Breast epithelium (tissue), 4 donors: ENCODE data around the gene UIMC1. TPM values are rescaled to one million over a fixed set of nuclear protein-coding genes. Genes with fewer than 3 reads are reported as not detected.

ENCODE experiments used
- DNase-seq, 2 donors: peaks; one replicate each; pipeline ENCODE4 v3.0.0-alpha.2; 2019; ENCODE audit warnings: low spot score in 2 of 2
- H3K27ac ChIP-seq, 2 donors: fragments of 200-600 bp; sonication (generic) in 1 of 2; one replicate each; pipeline ENCODE4 v1.5.1; 2016 to 2019; ENCODE audit warnings: mild to moderate bottlenecking in 1 of 2
- H3K27me3 ChIP-seq, 2 donors: fragments of 200-600 bp; sonication (generic) in 1 of 2; one replicate each; pipeline versions ENCODE4 v1.5.1 to v1.6.0; 2017 to 2019; ENCODE audit warnings: control low read depth in 1 of 2, mild to moderate bottlenecking in 1 of 2
- H3K36me3 ChIP-seq: fragments of 200-600 bp; one replicate; pipeline ENCODE4 v1.5.1; 2019
- H3K4me1 ChIP-seq, 2 donors: fragments of 200-600 bp; sonication (generic); one replicate each; pipeline ENCODE4 v1.5.1; 2016 to 2019; ENCODE audit warnings: control low read depth in 1 of 2
- H3K4me3 ChIP-seq, 3 donors: fragments of 200-600 bp; sonication (generic); 1 replicate in 2 of 3; 2 replicates in 1 of 3; pipeline ENCODE4 v1.5.1; 2016 to 2019; ENCODE audit warnings: mild to moderate bottlenecking in 3 of 3, moderate library complexity in 2 of 3
- H3K9me3 ChIP-seq, 2 donors: fragments of 200-600 bp; sonication (generic) in 1 of 2; one replicate each; pipeline ENCODE4 v1.5.1; 2016 to 2019; ENCODE audit warnings: control low read depth in 1 of 2
- CTCF ChIP-seq, 3 donors: fragments of 450-650 bp; IDR thresholded peaks; one replicate each; pipeline ENCODE4 v1.5.1; 2016 to 2017; ENCODE audit warnings: antibody characterized with exemption in 3 of 3, mild to moderate bottlenecking in 3 of 3, moderate library complexity in 3 of 3
- POLR2A ChIP-seq: fragments of 450-650 bp; IDR thresholded peaks from one replicate; pipeline ENCODE4 v1.6.1; 2016; ENCODE audit warnings: antibody characterized with exemption, mild to moderate bottlenecking, moderate library complexity
- POLR2AphosphoS5 ChIP-seq, 3 donors: sonication (generic); formaldehyde crosslinking; IDR thresholded peaks; one replicate each; pipeline ENCODE4 v1.6.1; 2017; ENCODE audit warnings: antibody characterized with exemption in 3 of 3
- intact Hi-C: fragments of 100-400 bp; cut with DNase I; formaldehyde crosslinking; loops from one replicate; pipeline ENCODE4 v1.15.1; 2023; ENCODE audit warnings: low total_unique reads
- total RNA-seq, 3 donors: library from RNA; depleted of rRNA; stranded (reverse); fragments of >200 nt; gene quantifications; one replicate each; pipeline ENCODE4 v1.1.0, GENCODE V29; 2016

The UIMC1 gene
- total RNA-seq, 3 donors from 2014 or later = 27.8 to 61.3 (median 53.1) TPM

- no peaks in the 10 kb centered on the region for H3K36me3 ChIP-seq
- intact Hi-C loops = no loop called here
- DNase-seq = peak in 1 of 2 donors; percentile 20
- no peaks in the 10 kb centered on the region for H3K27me3 ChIP-seq
- H3K4me1 ChIP-seq = no peaks in the 10 kb centered on the region
- H3K27ac ChIP-seq = no peak overlapping the region
- no peak for TF ChIP-seq CTCF (IDR thresholded peaks at IDR 0.05)
- TF ChIP-seq POLR2AphosphoS5 (IDR thresholded peaks at IDR 0.05) = no peak
- no peak for TF ChIP-seq POLR2A
- H3K9me3 ChIP-seq = no peaks in the 10 kb centered on the region
- no peak overlapping the region for H3K4me3 ChIP-seq
Observed at GRCh38 chr5:176890455-176891330, 115.9 kb downstream of the UIMC1 start.

GRCh38 chr5:176889321-176890280 is 117.0 kb downstream of the UIMC1 start:
- intact Hi-C loops = no loop called here
- Histone ChIP-seq H3K36me3 (no peaks in the 10 kb centered on the region), H3K9me3 (no peaks in the 10 kb centered on the region), H3K27ac (no peak overlapping the region), H3K27me3 (no peaks in the 10 kb centered on the region), H3K4me3 (no peak overlapping the region), H3K4me1 (no peaks in the 10 kb centered on the region)
- DNase-seq = peak in 1 of 2 donors; percentile 28
- TF ChIP-seq POLR2AphosphoS5 (IDR thresholded peaks at IDR 0.05) (no peak), CTCF (IDR thresholded peaks at IDR 0.05) (no peak), POLR2A (no peak)

- no peaks in the 10 kb centered on the region for H3K9me3 ChIP-seq
- no peaks in the 10 kb centered on the region for H3K27me3 ChIP-seq
- H3K4me3 ChIP-seq = no peak overlapping the region
- H3K27ac ChIP-seq = no peak overlapping the region
- no peaks in the 10 kb centered on the region for H3K4me1 ChIP-seq
- DNase-seq = no peak
- TF ChIP-seq CTCF (IDR thresholded peaks at IDR 0.05) (no peak), POLR2AphosphoS5 (IDR thresholded peaks at IDR 0.05) (no peak), POLR2A (no peak)
- H3K36me3 ChIP-seq = no peaks in the 10 kb centered on the region
- intact Hi-C loops = no loop called here
Observed at GRCh38 chr5:176888865-176889165, 117.8 kb downstream of the UIMC1 start.

GRCh38 chr5:176888016-176888864 is 118.3 kb downstream of the UIMC1 start:
- Histone ChIP-seq H3K9me3 (no peaks in the 10 kb centered on the region), H3K4me3 (no peak overlapping the region), H3K27ac (no peak overlapping the region), H3K4me1 (no peaks in the 10 kb centered on the region), H3K27me3 (no peaks in the 10 kb centered on the region), H3K36me3 (no peaks in the 10 kb centered on the region)
- TF ChIP-seq POLR2A (no peak), CTCF (IDR thresholded peaks at IDR 0.05) (no peak), POLR2AphosphoS5 (IDR thresholded peaks at IDR 0.05) (no peak)
- intact Hi-C loops = no loop called here
- DNase-seq = peak in 1 of 2 donors; percentile 31
